Activated naive CD8-positive, alpha-beta T cell treated with anti-CD3 and anti-CD28 coated beads, Interleukin-2, amount 10 ng/mL, durations not matched to agents 7 days and 5 days (primary cell): Measurements from ENCODE around the gene C1orf174. TPM values are rescaled to one million over a fixed set of nuclear protein-coding genes. Genes with fewer than 3 reads are reported as not detected.
"Not testable (repeated sequence)": the region's sequence is repeated elsewhere in the genome, so short reads cannot be mapped to it uniquely, and the experiment has no call there.

Experiments
- ATAC-seq: fragments of 150-1000 bp; cut with Tn5 transposase; one replicate; pipeline ENCODE4 v1.10.0; 2021; ENCODE audit warnings: low read depth, moderate library complexity
- POLR2A ChIA-PET: fragments of 350-600 bp; sonication (Branson Sonifier 250); formaldehyde crosslinking; loops from one replicate; lab custom pipeline; 2021; ENCODE audit warnings: antibody characterized with exemption; lab: Charles Lee
- DNase-seq: peaks from one replicate; pipeline ENCODE4 v3.0.0; 2021
- H3K27ac Mint-ChIP-seq: one replicate; pipeline ENCODE4 v1.8.0; 2022; ENCODE audit warnings: mild to moderate bottlenecking, mixed read lengths
- H3K27me3 Mint-ChIP-seq: one replicate; pipeline ENCODE4 v1.8.0; 2022; ENCODE audit warnings: mild to moderate bottlenecking, moderate library complexity, mixed read lengths
- H3K36me3 Mint-ChIP-seq: one replicate; pipeline ENCODE4 v1.8.0; 2021; ENCODE audit warnings: mild to moderate bottlenecking, mixed read lengths
- H3K4me1 Mint-ChIP-seq: one replicate; pipeline ENCODE4 v1.8.0; 2021; ENCODE audit warnings: mixed read lengths
- H3K4me3 Mint-ChIP-seq: one replicate; pipeline ENCODE4 v1.8.0; 2022; ENCODE audit warnings: mild to moderate bottlenecking, moderate library complexity, mixed read lengths
- H3K9me3 Mint-ChIP-seq: one replicate; pipeline ENCODE4 v1.8.0; 2021; ENCODE audit warnings: mixed read lengths
- total RNA-seq, 2 experiments: library from RNA; stranded (reverse); gene quantifications; one replicate each; pipeline ENCODE4 v1.2.3, GENCODE V29; 2021

C1orf174 gene
- total RNA-seq, 2 experiments from 2014 or later: 31.1 to 34.4 TPM

GRCh38 chr1:3922201-3922725 is 22.2 kb upstream of the C1orf174 start:
- Mint-ChIP-seq H3K27me3 (no peaks in the 10 kb centered on the region), H3K27ac (no peak overlapping the region), H3K9me3 (no peaks in the 10 kb centered on the region), H3K36me3 (no peaks in the 10 kb centered on the region), H3K4me1 (no peaks in the 10 kb centered on the region), H3K4me3 (no peak overlapping the region)
- DNase-seq (no peak), ATAC-seq (no peak)
- POLR2A ChIA-PET: no interaction called here

GRCh38 chr1:3921765-3922164 is 21.7 kb upstream of the C1orf174 start:
- DNase-seq (no peak), ATAC-seq (no peak)
- POLR2A ChIA-PET: no interaction called here
- H3K9me3 Mint-ChIP-seq: no peaks in the 10 kb centered on the region
- H3K4me3 Mint-ChIP-seq: no peak overlapping the region
- H3K27ac Mint-ChIP-seq: no peak overlapping the region
- no peaks in the 10 kb centered on the region for H3K36me3 Mint-ChIP-seq
- H3K4me1 Mint-ChIP-seq: no peaks in the 10 kb centered on the region
- no peaks in the 10 kb centered on the region for H3K27me3 Mint-ChIP-seq

- ATAC-seq: no peak
- Mint-ChIP-seq H3K27me3 (no peaks in the 10 kb centered on the region), H3K4me3 (no peak overlapping the region), H3K4me1 (no peaks in the 10 kb centered on the region), H3K27ac (no peak overlapping the region), H3K9me3 (no peaks in the 10 kb centered on the region), H3K36me3 (no peaks in the 10 kb centered on the region)
- POLR2A ChIA-PET: no interaction called here
- peak; percentile 6 for DNase-seq
These were observed 19.6 kb upstream of the C1orf174 start for GRCh38 chr1:3919706-3920105.

DNA sequence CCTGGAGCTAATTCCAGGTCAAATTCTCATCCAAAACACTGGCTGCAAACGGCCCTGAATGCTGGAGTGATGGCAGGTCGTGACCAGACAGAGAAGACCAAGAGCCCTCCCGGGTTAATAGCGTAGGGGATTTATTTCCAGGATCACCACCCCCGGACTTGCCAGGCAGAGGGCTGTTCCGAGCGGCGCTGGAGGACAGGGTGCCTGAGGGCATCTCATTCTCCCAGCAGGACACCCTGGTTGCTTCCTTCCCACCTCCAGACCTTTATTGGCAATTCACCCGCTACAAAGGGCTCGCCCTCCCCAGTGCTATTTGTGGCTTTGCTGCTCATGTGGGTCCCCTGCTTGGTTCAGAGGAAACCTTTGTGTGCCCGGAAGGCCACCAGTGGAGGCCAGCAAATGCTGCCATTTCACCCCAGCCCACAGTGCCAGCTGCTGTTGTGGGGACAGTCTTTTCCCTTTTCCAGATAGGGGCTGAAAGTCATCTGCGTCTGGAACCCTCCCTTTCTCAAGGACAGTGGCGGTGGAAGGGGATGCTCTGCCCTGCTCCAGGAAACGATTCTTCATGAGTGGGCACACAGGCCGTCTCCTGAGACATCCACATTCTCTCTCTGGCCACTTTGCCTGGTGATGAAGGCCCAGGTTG is 19.0 kb upstream of the C1orf174 start:
- H3K4me1 Mint-ChIP-seq: no peaks in the 10 kb centered on the region
- DNase-seq (peak; percentile 15), ATAC-seq (no peak)
- H3K4me3 Mint-ChIP-seq: no peak overlapping the region
- no peaks in the 10 kb centered on the region for H3K36me3 Mint-ChIP-seq
- POLR2A ChIA-PET: no interaction called here
- H3K9me3 Mint-ChIP-seq: no peaks in the 10 kb centered on the region
- H3K27ac Mint-ChIP-seq: no peak overlapping the region
- H3K27me3 Mint-ChIP-seq: no peaks in the 10 kb centered on the region

GRCh38 chr1:3918359-3918758 is 18.3 kb upstream of the C1orf174 start:
- H3K36me3 Mint-ChIP-seq, H3K27ac Mint-ChIP-seq, H3K27me3 Mint-ChIP-seq, H3K4me3 Mint-ChIP-seq, H3K4me1 Mint-ChIP-seq, DNase-seq, H3K9me3 Mint-ChIP-seq, ATAC-seq, POLR2A ChIA-PET: not testable (repeated sequence)

DNA sequence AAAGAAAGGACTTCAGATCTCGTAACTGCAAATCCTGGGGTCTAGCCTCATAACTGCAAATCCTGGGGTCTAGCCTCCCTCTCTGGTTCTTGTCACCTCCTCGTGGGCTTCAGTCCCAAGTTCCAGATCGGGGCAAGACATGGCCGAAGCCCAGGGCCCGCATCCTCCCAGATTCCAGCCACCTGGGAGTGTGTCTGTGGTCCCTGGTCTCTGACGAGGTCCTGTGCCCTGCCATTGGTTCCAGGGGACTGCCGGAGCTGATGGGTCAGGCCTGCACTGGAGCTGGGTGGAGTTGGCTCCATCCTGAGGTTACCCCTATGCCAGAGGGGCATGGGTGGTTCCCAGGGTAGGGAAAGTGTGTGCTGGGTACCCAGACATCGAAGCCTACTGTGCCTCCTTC is 17.7 kb upstream of the C1orf174 start:
- no peak for ATAC-seq
- peak; percentile 15 for DNase-seq
- Mint-ChIP-seq H3K4me3 (no peak overlapping the region), H3K27me3 (no peaks in the 10 kb centered on the region), H3K36me3 (no peaks in the 10 kb centered on the region), H3K4me1 (no peaks in the 10 kb centered on the region), H3K27ac (no peak overlapping the region), H3K9me3 (no peaks in the 10 kb centered on the region)
- POLR2A ChIA-PET: no interaction called here

- Mint-ChIP-seq H3K27me3 (peaks cover 4% of the 10 kb centered on the region), H3K4me3 (no peak overlapping the region), H3K27ac (no peak overlapping the region), H3K9me3 (no peaks in the 10 kb centered on the region), H3K4me1 (peaks cover 3% of the 10 kb centered on the region), H3K36me3 (no peaks in the 10 kb centered on the region)
- POLR2A ChIA-PET: no interaction called here
- peak; percentile 10 for DNase-seq
- ATAC-seq: no peak
These were observed 15.6 kb upstream of the C1orf174 start for GRCh38 chr1:3915551-3916121.

DNA sequence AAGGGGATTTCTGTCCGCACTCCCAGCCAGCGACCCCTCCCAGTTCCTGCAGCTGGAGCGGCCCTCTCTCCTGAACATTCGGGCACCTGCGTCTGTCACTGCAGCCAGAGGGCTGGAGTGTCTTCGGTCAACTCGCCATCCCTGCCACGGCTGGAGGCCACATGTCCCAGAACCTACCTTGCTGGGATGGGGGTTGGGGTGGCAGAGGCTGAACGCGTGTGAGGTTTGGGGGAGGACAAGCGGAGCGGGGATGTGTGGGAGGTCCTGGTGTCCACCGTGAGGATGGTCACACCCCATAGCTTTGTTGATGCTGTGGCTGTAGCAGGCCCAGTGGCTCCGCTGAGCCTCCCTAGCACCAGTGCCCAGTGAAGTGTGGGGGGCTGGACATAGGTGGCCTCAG is 14.8 kb upstream of the C1orf174 start:
- Mint-ChIP-seq H3K4me3 (no peak overlapping the region), H3K27me3 (peaks cover 4% of the 10 kb centered on the region), H3K27ac (no peak overlapping the region), H3K4me1 (peaks cover 3% of the 10 kb centered on the region), H3K9me3 (no peaks in the 10 kb centered on the region), H3K36me3 (no peaks in the 10 kb centered on the region)
- ATAC-seq (no peak), DNase-seq (no peak)
- POLR2A ChIA-PET: no interaction called here

DNA sequence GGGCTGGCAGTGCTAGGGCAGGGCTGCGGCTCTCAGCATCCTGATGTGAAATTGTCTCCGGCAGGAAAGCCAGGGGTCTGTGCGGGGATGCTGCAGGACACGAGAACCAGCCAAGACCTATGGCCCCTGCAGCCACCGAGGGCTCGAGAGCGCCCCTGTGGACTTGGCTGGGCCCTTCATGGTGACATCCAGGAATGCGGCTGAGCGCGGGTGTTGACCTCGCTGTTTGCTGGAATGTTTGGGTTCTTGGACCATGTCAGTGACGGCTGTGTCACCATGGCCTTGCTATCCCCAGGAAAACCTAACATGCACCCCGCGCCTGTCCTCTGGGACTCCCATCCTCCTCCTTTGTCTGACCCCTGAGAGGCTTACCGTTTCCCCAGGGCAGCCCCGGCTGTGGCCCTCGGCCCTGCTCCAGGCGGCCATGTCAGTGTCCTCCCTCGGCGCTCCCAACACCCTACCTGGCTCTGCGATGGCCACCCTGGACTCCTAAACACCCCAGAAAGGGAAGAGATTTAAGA is 14.3 kb upstream of the C1orf174 start:
- DNase-seq (no peak), ATAC-seq (no peak)
- Mint-ChIP-seq H3K36me3 (no peaks in the 10 kb centered on the region), H3K4me1 (peaks cover 3% of the 10 kb centered on the region), H3K27ac (no peak overlapping the region), H3K4me3 (no peak overlapping the region), H3K9me3 (no peaks in the 10 kb centered on the region), H3K27me3 (peaks cover 4% of the 10 kb centered on the region)
- POLR2A ChIA-PET: no interaction called here

DNA sequence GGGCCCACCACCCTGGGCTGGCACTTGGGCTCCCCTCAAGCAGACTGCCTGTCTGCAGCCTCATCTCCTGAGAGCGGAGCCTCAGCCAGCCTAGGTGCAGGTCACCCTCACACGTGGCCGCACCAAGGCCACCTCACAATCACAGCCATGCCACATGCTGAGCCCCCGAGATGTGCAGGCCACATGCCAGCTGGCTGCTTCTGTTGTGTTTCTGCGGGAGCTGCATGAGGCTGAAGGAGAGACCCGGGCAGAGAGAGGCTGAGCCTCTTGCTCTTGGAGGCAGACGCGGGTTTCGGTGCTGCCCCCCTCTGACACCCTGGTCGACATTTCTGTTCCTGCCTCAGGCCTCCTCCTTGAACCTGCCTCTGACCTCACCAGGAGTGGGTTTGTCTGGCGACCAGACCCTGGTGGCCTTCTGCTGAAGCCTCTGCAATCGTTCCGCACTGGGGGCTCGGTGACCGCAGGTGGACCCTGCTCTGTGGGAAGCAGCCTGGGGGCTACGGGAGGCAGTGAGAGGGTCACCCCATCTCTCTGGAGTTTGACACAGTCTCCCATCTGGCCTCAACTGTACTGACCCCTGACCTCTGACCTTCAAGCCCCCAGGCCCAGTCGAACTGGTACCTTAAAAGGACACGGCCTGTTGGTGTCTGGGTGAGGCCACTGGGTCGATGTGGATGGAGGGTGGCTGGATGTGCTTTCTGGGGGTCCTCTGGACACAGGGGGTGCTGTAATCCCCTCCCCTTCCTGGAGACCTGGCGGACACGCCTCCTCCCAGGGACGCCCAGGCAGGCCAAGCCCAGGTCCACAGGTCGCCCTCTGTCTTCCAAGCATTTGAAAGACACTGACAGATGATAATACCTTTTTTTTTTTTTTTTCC is 13.0 kb upstream of the C1orf174 start:
- POLR2A ChIA-PET: no interaction called here
- DNase-seq: no peak
- H3K27me3 Mint-ChIP-seq: peaks cover 6% of the 10 kb centered on the region

GRCh38 chr1:3911981-3912808 is 12.1 kb upstream of the C1orf174 start:
- Mint-ChIP-seq H3K36me3 (no peaks in the 10 kb centered on the region), H3K4me3 (no peak overlapping the region), H3K9me3 (no peaks in the 10 kb centered on the region), H3K27me3 (peaks cover 6% of the 10 kb centered on the region), H3K4me1 (peaks cover 4% of the 10 kb centered on the region), H3K27ac (no peak overlapping the region)
- POLR2A ChIA-PET: no interaction called here
- peak; percentile 24 for DNase-seq
- ATAC-seq: no peak

More for the DNA sequence above, 13.0 kb upstream of the C1orf174 start:
- Mint-ChIP-seq H3K4me3 (no peak overlapping the region), H3K4me1 (peaks cover 3% of the 10 kb centered on the region), H3K27ac (no peak overlapping the region), H3K9me3 (no peaks in the 10 kb centered on the region), H3K36me3 (no peaks in the 10 kb centered on the region)
- ATAC-seq: no peak

DNA sequence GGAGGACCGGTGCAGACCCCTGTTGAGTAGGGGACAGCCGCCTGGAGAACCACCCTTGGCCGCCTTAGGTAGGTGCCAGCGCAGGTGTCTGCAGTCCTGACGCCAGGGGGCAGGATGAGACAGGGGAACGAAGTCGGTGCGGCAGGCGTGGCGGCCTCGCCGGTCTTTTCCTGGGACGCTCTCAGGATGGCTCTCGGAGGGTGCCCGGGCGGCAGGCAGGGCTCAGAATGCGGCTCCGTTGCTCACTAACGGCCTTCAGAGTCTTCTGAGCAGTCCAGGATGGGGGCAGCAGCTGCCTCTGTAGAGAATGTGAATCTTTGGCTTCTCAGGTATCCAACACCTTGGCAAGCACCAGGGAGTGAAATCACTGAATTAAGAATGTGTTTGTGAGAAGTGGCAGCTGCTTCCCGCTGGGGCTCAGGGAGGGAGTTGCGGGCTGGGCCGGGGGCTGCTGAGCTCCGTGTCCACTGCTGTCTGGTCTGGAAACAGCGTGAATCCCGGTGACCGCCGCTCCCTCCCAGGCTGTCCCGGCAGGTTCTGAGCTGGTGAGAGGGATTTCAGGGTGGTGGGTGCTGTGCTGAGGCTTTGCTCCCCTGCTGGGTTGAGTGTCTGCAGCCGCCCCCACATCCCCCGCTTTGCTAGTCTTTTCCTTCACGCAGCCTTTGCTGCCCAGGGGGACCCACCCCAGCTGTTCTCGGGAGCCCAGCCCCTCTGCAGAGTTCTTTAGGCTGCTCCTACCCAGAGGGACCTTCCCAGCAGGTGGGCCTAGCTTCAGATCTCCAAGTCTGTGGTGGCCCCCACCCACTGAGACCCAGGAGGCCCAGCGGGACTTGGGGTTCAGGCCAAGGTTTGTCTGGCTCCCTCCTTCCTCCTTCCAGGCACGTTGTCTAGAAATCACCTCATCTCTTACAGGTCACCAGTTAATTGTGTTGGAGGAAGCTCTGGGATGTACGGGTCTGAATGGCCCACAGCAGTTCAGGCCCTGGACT is 11.1 kb upstream of the C1orf174 start:
- H3K4me1 Mint-ChIP-seq: peaks cover 6% of the 10 kb centered on the region
- H3K36me3 Mint-ChIP-seq: no peaks in the 10 kb centered on the region
- no peak overlapping the region for H3K4me3 Mint-ChIP-seq
- POLR2A ChIA-PET: interaction anchor here (0.5 kb wide), 1 partner anchor 183 kb away, joined by 3 read pairs; no protein-coding TSS in a partner anchor
- H3K9me3 Mint-ChIP-seq: no peaks in the 10 kb centered on the region
- DNase-seq (peak; percentile 83), ATAC-seq (peak; percentile 74)
- H3K27ac Mint-ChIP-seq: no peak overlapping the region
- H3K27me3 Mint-ChIP-seq: peaks cover 6% of the 10 kb centered on the region
